HG02973 (cell line): Measurements from ENCODE around the gene SYCN.

Experiments used
- ATAC-seq: cut with Tn5 transposase; IDR thresholded peaks from one replicate; pipeline ENCODE4 v1.9.1; 2021; ENCODE audit warnings: moderate library complexity; ENCODE audit not compliant: unreplicated experiment

The SYCN gene

GRCh38 chr19:39156326-39157230 is 47.5 kb downstream of the SYCN start:
- no peak for ATAC-seq

DNA sequence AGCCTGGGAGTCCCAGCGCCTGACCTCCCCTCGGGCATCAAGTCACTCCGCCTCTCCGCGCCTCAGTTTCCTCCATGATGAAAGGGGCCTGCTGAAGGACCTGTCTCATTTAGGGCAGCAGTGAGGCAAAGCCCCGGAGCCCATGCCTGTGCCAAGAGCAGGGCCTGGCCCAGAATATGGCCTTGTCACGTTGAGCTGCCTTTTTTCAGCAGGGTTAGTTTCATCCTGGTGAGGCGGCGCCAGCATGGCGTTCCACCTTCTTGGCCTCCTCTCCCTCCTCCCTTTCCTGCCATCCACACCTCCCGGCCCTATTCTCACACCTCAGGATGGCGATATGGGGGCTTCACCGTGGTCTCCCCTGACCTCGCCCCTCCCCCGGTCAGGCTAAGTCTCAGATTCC is 48.3 kb downstream of the SYCN start:
- ATAC-seq = no peak

DNA sequence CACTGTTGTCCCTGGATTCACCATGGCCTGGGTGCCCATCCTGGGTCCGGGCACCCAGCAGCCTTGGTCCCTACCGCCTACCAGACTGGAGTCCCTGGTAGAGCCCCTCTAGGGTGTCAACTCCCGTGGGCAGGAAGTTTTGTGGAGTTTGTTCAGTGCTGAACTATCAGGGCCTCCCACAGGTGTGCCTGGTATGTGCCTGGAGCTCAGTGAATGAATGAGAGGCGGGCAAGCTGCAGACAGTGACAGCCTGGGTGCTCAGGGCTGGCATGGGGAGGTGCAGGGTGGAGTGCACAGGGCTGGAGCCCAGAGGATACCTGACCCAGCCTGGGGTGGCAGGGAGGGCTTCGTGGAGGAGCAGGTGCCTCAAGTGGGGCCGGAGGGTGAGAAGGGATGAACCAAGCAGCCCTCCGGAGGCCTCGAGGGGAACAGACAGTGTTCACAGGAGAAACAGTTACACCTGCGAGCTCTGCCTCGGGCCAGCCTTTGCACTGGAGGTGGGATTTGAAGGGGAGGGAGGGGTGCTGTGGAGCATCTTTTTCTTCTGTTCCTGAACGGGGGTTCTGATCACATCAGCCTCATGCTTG is 48.9 kb downstream of the SYCN start:
- no peak for ATAC-seq

GRCh38 chr19:39154629-39155100 is 49.4 kb downstream of the SYCN start:
- no peak for ATAC-seq

DNA sequence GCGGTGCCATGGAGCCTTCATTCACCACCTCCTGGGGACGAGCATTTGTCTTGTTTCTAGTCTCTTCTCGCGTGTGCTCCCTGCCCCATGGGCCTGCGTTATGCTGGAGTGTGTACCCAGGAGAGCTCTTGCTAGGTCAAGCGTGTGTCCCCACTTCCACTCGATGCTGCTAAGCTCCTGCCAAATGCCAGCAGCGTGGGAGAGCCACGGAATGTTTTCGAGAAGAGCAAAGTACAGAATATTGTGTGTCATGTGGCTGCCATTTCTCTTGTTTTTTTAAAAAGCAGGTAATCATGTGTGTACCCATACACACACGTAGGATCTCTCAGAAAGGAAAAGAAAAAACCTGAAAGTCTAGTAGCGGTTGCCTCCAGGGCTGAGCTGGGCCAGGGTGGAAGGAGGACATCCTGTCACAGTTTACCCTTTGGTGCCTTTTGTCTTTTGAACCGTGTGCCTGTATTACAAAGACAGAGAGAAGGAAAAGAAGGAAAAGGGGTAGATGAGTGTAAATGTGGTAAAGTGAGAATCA is 49.9 kb downstream of the SYCN start:
- ATAC-seq = no peak
